ENCODE data around the gene ERMARD. TPM values are rescaled to one million over a fixed set of nuclear protein-coding genes. Genes with fewer than 3 reads are reported as not detected.

Gene ERMARD
- total RNA-seq, 1 donor from 2014 or later = 11.3 TPM

DNA sequence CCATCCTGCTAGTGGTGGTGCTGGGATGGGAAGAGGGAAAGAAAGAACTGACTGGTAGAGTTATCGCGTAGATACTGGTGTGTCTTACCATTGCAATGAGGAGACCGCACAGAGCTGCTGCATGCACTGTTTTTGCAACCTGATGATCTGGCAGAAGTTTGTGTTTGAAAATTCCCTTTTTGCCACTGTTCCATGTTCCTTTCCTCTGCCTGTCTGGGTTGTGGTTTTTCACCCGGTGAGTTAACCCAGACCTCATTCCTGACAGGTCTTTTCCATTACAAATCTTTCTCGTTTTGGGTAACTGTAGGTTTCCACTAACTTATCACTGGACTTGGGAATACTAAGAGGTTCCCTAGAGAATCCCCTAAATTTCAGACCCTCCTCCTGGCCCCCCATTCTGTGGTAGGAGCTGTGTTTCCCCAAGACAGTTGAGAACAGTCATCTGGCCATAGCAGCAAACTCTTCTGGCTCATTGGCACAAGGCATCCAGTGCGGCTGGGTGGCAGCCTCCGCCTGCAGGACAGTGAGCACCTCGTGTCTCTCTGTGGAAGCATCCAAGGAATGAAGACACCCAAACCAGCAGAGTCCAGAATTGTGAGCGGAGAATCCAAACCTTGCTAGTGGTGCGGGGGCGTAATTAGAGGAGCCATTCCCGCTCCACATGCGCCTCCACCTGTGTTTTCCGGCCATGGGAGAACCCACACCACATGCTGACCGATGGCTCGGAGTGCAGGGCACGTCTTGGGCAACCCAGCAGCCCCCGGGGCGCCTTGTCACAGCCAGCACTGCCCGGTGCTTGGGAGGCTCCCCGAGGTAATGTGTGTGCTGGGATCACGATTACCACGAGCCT lies 32.8 kb downstream of the ERMARD start:
- no peak for DNase-seq (ENCODE audit: low read depth in 2 of 2)

DNA sequence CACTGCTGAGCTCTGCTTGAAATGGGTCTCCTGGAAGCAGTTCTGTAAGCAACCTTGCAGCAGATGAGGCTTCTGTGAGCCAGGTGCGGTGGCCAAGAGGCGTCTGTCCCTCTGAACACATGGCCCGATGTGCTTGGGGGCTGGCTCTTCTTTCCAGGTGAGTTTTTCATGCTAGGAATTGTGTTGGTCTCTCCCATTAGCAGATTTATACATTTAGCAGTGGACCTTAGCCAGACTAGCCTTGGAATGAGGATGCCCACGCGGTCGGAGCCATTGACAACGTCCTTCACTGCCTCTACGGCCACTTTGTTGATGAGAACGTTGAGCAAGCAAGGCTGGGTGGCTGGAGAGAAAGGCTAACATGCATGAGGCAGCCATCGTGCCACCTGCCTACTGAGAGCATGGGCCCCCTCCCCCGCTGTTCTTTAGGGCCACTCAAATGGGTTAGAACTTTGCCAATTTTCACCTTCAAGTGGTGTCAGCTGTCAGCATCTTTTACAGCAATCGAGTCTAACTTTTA lies 33.5 kb downstream of the ERMARD start:
- no peak for DNase-seq (ENCODE audit: low read depth in 2 of 2)

DNA sequence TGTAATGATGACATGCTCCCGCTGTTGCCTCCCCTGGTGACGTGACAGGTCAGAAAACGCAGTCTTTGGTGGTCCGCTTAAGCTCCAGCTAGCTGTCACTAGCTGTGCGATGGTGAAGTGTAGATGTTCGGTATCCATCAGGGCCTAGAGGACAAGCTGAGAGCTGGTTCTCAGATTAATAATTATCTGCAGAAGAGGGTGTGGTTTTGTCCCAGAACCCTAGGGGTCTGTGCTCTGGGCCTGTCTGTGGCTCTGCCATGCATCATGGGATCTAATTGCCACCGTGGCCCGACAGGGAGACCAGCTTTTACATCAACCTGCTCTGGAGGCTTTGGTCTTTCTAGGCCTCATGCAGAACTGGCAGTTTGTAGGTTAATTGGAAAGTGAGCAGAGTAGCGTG lies 34.1 kb downstream of the ERMARD start:
- DNase-seq (ENCODE audit: low read depth in 2 of 2) = no peak

DNA sequence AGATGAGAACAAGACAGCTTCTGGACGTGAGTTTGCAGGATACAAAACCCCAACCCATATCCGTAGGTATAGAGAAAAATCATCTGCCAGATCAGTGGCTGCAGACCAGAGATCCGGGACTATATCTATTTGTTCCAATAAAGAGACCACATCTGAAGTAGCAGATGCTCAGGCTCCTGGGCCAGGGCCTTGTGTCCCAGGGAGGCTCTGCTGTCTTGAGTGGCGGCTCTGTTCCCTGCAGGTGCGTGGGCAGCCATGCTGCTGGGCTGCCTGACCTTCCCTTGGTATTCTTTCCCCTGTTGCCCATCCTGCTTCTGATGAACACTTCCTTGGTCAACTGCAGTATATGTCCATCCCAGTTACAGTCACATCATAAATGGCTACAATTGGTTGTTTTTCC lies 34.9 kb downstream of the ERMARD start:
- DNase-seq (ENCODE audit: low read depth in 2 of 2) = no peak

DNA sequence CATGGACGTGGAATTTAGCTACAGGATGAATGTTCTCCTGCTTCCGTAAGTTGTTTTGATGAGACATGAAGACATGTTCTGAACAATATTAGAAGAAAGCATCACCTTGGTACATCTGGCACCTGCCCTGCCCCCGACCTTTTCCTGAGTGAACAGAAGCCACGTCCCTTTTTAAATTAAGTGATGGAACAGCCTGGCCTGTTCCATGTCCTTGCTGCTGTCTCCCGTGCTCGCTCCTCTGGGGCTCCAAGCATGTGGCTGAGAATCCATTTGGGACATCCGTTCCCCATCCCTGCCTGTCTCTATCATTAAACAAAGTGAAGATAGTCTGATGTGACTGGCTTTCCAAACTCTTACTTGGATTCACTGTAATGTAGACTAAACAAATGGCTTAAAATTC lies 36.4 kb downstream of the ERMARD start:
- DNase-seq (ENCODE audit: low read depth in 2 of 2) = no peak

DNA sequence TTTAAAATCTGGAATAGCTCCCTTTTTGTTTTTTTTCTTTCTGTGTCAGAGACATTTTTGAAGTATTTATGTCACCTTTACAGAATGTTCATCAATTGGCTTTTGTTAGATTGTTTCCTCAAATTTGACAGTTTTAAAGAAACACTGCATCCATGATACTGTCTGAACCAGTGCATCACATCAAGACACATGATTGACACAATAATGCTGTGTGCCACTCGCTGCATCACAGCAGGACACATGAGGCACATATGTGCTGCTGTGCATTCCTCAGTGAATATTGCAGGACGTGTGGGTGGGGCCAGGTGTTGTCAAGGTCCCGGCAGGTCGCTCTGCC lies 37.4 kb downstream of the ERMARD start:
- no peak for DNase-seq (ENCODE audit: low read depth in 2 of 2)

DNA sequence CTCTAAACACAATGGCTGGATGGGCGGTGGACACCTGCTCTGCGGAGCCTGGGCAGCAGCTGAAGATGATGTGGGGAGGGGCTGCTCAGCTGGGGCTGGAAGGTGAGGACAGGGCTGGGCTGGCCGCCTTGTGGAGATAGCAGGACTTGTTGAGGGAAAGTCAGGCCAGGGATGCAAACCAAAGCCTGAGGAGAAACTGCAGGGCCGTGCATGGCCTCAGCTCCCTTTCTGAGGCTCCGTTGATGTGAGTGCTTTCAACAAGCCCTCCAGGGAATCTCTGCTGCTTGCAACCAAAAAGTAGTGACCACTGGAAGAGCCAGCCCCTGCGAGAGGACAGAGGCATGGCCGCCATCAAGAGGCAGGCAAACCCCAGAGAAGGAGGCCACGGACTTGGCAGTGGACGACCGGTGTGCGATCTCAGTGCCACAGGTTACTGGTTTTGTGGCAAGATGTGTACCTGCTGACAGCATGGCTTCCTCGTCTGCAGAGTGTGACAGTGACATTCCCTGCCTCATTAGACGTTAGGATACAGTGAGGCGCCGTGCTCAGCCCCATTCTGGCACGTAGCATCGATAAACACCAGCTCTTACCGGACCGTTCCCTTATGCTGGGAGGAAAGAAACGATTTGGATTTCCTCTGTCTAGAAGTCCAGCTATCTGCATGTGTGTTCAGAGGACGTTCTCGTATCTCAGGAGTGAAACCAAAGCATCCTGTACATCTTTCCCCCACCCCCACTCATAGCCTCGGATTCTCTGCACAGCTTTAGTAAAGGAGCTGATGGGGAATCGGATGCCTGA lies 37.9 kb downstream of the ERMARD start:
- DNase-seq (ENCODE audit: low read depth in 2 of 2) = no peak

DNA sequence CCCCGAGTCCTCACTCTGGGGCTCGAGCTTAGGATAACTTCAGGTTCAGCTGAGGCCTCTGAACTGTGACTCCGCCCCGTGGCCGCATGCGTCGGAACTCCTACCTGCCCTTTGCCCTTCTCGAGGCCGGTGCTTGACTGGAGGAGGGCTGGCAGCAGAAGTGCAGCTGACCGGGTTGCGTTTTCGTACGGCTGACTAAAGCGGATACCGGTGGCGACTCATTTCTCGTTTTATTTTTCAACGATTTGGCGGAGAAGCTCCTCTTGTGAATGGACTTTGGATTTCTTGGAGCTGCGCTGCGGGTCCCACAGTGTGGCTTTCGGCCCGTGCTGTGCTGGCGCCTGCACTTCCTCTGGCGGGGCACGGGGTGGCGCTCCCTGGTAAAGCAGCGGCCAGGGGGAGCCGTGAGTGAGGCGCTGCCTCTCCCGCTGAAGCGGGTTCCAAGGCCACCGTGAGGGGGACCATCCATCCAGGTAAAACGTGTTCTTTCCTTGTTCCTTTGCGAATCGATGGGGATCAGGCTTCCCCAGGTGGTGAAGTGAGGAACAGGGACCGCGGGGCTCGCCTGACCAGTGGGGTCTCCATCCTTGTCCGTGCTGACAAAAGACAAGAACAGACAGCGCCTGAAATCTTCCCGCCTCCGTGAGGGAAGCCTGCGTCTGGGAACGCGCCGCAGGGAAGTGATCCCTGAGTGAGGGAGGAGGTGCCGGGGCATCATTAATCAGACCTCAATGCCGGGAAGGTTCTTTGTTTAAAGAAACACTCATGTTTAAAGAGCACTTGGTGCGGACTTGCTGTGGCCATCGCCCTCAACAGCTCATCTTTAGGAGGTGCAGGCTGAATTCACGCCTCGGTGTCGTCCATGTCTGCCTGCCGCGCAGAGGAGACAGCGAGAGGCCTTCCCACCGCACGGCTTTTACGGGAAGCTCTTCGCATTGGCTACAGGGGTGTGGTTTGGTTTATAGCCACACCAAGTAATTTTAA lies 38.8 kb downstream of the ERMARD start:
- peak; percentile 69 to 74 for DNase-seq (ENCODE audit: low read depth in 2 of 2)

DNA sequence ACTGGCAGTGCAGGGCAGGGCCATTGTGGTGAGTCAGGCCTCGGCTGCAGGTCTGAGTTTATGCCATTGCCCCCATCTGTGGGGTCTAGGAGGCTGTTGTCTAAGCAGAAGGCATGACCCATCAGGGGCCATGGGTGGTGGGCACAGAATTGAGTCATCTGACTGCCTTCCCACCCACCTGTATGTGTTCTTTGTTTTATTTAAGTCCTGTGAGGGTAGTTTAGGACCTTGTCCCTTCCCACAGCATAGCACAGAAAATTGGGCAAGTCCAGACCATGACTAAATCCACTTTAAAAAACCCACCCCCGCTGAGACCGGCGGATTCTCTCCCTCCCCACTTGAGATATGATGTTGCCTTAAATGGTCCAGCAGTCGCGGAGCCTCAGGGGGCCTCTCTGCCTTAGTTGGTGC lies 40.3 kb downstream of the ERMARD start:
- DNase-seq (ENCODE audit: low read depth in 2 of 2) = no peak

DNA sequence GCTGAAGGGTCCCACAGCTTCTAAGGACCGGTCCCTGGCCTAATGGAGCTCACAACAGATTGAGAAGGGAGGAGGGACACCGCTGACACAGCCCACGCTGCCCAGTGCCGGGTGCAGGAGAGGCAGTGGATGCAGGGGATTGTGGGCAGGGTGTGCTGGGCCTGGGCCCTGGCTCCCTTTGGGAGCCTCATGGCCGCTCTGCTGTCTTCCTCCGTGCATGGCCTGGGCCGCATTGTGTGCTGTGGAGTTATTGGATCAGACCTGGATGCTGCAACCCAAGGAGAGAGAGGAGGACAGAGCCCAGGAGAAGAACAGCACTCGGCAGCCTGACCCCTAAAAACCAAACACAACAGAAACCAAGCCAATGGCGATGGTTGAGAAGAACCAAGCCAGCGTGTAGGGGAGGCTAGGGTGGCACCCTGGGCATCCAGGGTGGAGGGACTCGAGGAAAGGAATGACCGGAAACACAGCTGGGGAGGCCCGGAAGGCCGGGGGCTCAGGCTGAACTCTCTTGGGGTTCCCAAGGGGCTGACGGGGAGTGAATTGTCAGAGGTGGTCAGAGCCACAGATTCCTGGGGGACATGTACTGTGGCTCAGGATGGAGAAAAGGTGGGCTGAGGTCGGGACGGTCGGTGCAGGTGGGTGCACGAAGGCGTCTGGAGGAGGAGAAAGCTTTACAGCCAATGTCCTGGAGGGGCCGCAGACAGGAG lies 41.0 kb downstream of the ERMARD start:
- DNase-seq (ENCODE audit: low read depth in 2 of 2) = no peak

DNA sequence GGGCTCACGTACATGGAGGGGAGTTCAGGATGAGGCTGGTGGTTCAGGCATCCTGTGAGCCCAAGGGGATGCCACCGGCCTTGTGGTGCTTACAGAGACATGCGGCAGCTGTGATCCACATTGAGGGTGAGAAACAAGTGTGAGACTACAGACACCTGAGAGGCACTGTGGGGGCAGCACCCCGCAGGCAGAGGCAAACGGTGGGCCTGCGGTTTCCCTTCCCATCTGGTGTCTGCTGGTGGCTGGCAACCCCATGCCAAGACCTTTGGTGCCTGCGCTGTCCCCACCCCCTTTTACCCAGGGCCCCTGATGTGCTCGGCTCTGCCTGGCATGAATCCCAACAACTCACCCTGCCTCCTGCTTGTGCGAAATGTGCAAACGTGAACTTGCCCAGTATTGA lies 42.0 kb downstream of the ERMARD start:
- DNase-seq (ENCODE audit: low read depth in 2 of 2) = no peak

DNA sequence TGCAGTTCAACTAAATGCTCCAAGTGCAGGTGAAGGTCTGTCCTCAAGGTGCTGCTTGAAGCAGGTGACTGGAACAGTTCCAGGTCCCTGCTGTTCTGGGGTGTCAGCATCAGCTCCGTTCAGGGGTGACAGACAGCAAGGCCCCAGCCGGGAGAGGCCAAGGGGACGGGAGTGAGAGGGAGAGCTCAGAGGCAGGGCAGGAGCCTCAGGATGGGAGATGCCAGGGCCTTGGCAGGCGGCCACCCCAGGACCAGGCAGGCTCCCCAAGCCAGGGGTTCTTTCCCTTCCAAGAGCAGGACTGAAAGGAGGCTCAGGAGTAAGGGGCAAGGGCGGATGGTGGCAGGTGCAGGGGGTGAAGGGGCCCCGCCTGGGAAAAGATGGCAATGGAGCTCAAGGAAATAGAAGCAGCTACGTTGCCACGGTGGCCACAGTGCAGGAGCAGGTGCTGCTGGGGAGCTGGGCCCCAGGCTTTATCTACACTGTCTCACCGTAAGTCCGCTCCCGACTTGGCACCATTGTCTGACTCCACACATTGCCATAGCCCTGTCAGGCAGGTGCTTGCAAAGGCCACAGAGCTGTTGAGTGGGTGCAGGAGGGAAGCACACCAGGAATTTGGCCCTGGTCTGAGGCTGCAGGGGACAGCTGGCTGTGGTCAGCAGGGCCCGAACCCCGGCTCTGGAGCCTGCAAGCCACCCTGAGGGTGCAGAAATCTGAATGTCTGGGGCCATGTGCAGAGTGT lies 43.1 kb downstream of the ERMARD start:
- DNase-seq (ENCODE audit: low read depth in 2 of 2) = no peak

DNA sequence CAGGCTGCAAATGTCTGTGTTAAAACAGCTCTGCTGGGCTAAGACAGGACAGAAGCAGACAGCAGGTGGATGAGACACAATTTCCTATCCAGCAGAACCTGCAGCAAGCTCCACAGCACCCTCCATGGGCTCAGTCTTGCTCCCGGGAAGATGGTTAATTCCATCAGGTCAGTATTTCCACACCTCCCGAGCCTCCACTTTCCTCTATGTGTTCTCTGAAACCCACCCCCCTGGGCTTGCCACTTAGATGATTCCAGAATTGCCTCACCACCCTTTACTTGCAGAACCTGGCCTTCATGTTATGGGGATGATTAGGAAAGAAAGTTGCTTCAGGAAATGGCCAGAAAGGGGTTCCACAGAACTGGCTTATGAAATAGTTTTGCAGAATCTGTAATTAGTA lies 43.8 kb downstream of the ERMARD start:
- no peak for DNase-seq (ENCODE audit: low read depth in 2 of 2)

DNA sequence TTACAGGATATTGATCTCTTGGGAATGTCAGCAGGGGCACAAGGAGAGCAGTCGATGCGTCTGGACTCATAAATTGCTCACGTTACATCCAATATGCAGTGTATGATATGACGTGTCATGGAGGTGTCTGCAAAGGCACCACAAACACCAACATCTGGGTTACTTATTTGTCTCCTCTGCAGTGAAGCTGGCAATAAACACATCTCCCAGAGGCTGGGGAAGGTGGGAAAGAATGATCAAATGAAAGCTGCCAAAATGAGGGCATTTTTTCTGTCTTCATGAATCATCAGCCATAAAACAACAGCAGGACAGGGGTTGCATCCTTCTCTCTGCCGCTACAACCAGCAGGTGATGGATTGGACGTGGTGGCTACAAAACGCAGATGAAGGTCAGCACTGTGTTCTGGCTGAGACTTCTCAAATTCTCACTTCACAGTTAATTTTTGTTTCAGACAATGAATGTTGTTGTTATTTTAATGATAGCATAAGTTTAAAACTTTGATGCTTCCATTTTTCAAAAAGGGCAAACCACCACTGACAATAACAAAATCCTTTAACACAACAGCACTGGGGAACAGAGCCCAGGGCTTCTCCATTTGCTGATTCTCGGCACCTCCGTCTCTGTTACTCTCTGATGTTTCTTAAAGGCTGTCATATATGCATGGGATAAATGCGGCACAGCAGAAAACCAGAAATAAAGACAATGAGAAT lies 47.5 kb downstream of the ERMARD start:
- no peak for DNase-seq (ENCODE audit: low read depth in 2 of 2)

DNA sequence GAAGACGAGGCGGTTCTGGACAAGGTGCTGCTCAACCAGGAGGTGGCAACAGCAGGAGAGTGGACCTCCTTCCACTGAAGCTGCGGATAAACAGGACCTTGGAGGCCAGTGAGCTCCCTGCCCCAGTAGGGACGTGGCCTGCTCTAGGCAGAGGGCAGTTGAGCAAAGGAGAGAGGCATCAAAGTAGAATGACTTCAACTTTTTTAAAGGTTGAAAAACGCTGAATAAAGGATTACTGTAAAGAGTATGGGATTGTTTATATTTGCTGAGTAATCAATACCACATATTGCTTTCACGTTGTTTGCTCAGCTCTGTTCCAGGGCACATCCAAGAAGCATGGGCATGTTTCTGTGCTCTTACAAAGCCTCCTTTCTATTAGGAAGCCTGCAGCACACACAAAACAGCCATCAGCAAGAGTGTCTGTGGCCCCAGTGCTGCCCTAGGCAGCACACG lies 48.1 kb downstream of the ERMARD start:
- DNase-seq (ENCODE audit: low read depth in 2 of 2) = no peak

DNA sequence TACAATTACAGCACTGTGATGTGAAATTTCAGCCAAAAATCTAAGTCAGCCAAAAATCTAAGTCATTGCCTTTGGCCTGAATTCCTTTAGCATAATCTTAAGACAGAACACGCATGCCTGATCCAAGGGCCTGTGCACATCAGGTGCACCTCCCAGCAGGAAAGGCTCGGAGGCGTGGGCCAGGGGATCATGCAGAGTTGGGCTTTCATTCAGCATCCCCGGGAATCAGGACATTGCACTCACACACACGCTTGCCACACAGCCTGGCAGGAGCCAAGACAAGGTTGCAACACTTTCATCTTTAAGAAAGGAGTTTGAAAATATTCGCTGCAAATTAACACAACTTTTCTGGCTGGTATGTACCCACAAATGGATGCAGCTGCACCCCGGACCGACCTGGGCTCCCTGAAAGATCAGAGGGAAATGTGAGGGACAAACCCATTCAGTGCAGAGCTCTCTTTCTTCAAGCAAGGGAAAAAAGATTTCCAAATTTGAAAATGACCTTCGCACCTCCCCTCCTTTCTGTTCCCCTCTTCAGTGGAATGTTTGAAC lies 48.8 kb downstream of the ERMARD start:
- DNase-seq (ENCODE audit: low read depth in 2 of 2) = no peak

DNA sequence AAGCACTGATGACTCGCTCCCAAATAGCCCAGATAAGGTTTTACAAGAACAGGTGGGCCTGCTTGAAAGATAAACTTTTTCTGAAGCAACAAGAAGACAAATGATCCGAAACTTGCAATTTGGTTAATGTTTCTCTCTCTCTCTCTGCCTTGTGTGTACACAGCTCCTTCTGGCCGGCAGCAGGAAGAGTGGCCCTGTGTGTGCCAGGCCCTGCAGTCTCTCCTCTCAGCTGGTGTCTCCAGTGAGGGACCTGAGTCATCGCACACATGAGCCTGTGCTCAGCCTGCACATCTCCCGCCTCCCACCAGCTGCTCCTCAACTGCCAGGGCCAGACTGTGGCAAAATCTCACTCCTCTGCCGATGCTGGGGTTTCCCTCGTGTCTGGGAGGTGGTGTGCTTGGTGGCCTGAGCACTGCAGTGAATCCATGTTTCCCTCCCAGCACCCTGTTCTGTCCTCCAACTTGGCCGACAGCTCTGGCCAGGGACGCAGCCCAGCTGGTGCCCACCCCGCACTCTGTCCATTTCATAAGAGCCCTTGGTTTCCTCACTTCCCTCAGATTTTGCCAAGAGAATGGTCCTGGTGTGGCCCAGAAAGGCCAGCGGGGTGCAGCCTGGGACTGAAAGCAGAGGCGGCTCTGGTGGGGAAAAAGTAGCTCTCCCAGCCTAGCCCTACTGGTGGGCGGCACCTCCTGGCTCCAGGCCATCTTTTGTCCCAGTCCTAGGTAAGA lies 49.4 kb downstream of the ERMARD start:
- DNase-seq (ENCODE audit: low read depth in 2 of 2) = no peak

DNA sequence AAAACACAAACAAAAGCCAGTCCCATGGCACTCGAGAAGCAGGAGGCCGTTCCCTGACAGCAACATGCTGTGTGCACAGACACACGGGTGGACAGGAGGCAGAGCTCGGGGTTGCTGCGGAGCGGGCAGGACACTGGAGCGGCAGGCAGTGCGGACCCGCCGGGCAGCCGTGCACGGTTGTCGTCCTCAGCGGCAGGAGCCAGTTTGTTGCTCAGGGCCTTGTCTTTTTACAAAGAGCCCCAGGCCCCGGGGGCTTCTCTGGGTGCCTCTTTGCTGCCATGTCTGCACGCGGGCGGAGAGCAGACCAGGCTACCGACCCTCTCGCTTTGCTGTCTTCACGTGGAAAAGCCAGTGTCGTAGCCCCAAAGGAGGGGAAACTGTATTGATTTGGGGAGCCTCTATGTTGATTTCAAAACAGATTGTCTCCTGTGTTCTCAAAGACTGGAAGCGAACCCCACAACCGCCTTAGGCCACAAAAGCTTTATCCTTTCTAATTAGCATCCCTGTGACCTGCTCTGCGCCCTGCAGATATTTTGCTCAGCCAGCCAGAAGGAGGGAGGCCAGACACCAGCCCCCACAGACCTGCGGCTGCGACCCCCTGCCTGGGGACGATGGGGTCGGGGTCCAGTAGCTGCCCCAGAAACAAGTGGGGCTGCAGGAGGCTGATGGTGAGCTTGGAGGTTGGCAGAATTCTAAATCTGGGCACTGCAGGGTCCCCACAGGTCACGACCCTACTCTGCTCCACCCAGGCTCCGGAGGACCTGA lies 50.2 kb downstream of the ERMARD start:
- no peak for DNase-seq (ENCODE audit: low read depth in 2 of 2)

Measured in lung microvascular endothelial cell (primary cell).